ENCODE data around the gene MITF. TPM values are rescaled to one million over a fixed set of nuclear protein-coding genes. Genes with fewer than 3 reads are reported as not detected.

The MITF gene
- total RNA-seq, 1 experiment from 2014 or later = 116 TPM

- no peak for DNase-seq (ENCODE audit: low spot score)
- in situ Hi-C loops (cut with HindIII; ENCODE audit: low sequenced_read_pairs) = no loop called here
These were observed 11.3 kb downstream of the MITF start for GRCh38 chr3:69750549-69750948.

DNA sequence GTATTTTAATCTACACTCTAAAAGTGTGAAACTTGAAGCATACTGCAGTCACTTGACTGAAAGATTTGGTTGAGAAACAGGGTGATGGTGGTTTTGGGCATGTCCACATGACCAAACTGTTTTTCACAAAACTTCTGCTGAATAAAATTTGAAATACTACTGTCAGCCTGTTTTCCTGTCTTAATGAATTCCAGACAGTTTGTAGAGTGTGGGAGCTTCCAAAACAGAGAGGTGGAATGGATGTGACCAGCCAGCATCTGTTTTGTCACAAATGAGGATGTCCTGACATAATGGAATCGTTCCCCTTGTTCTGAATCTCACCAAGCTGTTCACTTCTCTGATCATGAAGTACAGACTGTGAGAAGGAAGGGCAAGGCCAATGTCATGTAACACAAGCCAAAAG lies 11.8 kb downstream of the MITF start:
- in situ Hi-C loops (cut with HindIII; ENCODE audit: low sequenced_read_pairs) = no loop called here

GRCh38 chr3:69752241-69752640 lies 13.0 kb downstream of the MITF start:
- in situ Hi-C loops (cut with HindIII; ENCODE audit: low sequenced_read_pairs) = no loop called here
- no peak for DNase-seq (ENCODE audit: low spot score)

More for the DNA sequence above, 11.8 kb downstream of the MITF start:
- no peak for DNase-seq (ENCODE audit: low spot score)

GRCh38 chr3:69753179-69753775 lies 14.0 kb downstream of the MITF start:
- in situ Hi-C loops (cut with HindIII; ENCODE audit: low sequenced_read_pairs) = no loop called here
- no peak for DNase-seq (ENCODE audit: low spot score)

DNA sequence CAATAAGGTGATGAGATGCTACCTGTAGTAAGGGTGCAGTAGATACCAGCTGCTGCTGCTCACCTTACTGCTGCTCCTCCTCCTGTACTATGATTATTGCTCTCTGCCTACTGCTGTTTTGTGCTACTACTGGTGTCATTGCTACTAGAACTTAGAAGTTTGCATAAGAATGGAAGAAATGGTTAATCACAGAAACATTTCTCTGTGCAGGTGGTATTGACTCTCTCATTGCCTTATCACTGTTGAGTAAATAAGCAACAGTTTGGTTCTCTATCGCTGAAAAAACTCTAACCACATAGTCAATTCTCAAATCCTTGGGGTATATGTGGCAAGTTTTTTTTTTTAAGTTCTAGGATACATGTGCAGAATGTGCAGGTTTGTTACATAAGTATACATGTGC lies 16.5 kb downstream of the MITF start:
- no peak for DNase-seq (ENCODE audit: low spot score)
- in situ Hi-C loops (cut with HindIII; ENCODE audit: low sequenced_read_pairs) = no loop called here

- in situ Hi-C loops (cut with HindIII; ENCODE audit: low sequenced_read_pairs) = no loop called here
- peak; percentile 78 for DNase-seq (ENCODE audit: low spot score)
These were observed 22.9 kb downstream of the MITF start for GRCh38 chr3:69761896-69762767.

DNA sequence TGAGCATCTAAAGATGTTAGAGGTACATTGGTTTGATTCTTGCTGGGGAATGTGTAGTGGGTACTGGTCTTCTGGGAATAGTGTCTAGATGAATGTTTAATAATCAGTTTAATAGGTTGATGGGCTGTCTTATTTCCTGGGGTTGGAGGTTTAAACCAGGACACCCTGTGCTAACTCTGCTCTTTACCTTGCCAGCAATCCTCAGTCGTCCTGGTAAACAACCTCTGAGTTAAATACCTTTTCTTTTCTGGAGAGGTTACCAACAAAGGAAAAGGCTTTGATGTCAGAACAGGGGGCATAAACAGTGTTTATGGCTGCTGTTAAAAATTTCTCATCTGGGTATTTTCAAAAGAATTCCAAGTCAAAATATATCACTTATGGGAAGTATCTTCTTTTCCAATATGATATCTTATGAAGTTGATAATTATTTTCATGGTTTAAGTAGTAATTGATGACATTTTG lies 23.5 kb downstream of the MITF start:
- no peak for DNase-seq (ENCODE audit: low spot score)
- in situ Hi-C loops (cut with HindIII; ENCODE audit: low sequenced_read_pairs) = no loop called here

GRCh38 chr3:69763458-69763857 lies 24.2 kb downstream of the MITF start:
- DNase-seq (ENCODE audit: low spot score) = peak; percentile 59
- in situ Hi-C loops (cut with HindIII; ENCODE audit: low sequenced_read_pairs) = no loop called here

- in situ Hi-C loops (cut with HindIII; ENCODE audit: low sequenced_read_pairs) = no loop called here
- no peak for DNase-seq (ENCODE audit: low spot score)
These were observed 25.0 kb downstream of the MITF start for GRCh38 chr3:69764121-69764741.

DNA sequence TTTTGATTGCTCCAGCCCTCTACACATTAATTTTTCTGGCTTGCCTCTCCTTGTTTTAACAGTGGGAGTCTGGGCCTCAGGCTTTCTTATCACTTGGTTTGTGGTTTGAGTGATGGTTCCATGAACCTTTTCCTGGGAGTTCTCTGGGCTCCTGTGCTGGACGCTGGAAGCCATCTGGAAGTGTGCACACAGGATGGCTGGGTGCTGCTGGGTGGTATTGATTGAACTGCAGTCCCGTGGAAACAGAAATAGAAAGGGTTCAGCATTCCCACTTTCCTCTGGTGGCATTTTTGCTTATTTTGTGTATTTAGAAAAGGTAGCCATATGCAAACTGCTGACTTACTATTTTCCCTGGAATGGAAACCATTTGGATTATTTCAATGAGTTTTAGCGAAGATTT lies 25.6 kb downstream of the MITF start:
- in situ Hi-C loops (cut with HindIII; ENCODE audit: low sequenced_read_pairs) = no loop called here
- no peak for DNase-seq (ENCODE audit: low spot score)

DNA sequence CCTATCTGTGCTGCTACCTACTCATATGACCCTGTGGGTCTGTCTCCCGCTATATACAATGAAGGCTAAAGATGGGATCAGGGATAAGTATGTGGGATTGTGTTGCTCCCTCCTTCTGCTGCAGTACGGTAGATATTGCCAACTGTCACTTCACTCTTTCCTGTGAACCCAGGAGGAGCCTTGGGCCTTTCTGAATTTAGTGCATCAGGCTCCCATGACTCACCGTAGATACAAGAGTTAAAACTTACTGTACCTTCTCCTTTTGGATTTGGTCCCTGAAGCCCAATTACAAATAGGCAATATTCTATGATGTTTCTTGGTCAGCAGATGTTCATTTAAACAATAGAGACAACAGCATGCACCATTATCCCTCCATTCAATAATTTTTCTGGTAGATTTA lies 27.4 kb downstream of the MITF start:
- no peak for DNase-seq (ENCODE audit: low spot score)
- in situ Hi-C loops (cut with HindIII; ENCODE audit: low sequenced_read_pairs) = no loop called here

GRCh38 chr3:69767571-69767970 lies 28.3 kb downstream of the MITF start:
- in situ Hi-C loops (cut with HindIII; ENCODE audit: low sequenced_read_pairs) = no loop called here
- DNase-seq (ENCODE audit: low spot score) = no peak

DNA sequence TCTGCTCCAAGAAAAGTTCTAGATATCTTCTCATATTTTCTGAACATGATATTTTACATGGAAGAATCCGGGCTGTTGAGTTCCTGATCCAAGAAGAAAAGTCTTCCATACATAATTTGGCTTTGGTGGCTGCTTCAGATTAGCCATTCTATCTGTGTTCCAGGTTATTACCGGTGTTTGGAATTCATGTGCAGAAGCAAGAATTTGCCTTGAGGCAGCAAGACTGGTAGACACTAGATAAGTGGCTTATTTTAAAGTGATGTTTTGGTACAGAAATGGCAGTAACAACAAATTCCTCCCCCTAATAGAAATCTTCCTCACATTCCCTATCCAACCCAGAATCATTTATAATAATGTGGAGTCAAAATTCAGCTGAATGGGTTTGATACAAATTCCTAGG lies 29.2 kb downstream of the MITF start:
- in situ Hi-C loops (cut with HindIII; ENCODE audit: low sequenced_read_pairs) = no loop called here
- DNase-seq (ENCODE audit: low spot score) = no peak

GRCh38 chr3:69770219-69770618 lies 31.0 kb downstream of the MITF start:
- in situ Hi-C loops (cut with HindIII; ENCODE audit: low sequenced_read_pairs) = no loop called here
- DNase-seq (ENCODE audit: low spot score) = peak; percentile 66

DNA sequence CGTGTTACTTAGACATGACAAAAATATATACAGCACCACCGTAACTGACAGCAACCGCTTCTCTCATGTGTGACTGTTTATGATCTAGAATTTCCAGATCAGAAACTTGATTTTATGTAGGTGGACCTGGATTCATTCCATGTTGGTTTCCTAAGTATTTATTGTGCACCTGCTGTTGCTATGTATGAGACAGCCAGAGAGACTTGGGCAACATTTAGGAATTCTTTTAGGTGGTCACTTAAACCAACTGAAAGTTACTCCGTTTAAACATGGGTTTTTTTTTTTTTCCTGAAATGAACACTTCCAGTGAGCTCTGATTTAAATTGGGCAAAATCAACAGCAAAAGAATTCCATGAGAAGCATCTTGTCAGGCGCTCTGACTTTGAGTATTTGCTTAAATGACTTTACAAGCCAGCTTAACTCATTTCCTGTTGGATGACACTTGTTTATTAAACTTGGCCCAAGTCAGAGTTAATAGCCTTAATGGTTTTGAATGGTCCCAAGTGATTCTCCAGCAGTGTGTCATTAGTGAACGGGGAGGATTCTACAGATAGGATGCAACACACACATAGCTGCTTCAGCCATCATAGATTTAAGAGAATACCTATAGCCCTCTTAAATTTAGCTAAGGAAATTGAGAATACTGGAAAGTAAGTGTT lies 31.8 kb downstream of the MITF start:
- peak; percentile 59 for DNase-seq (ENCODE audit: low spot score)
- in situ Hi-C loops (cut with HindIII; ENCODE audit: low sequenced_read_pairs) = no loop called here

DNA sequence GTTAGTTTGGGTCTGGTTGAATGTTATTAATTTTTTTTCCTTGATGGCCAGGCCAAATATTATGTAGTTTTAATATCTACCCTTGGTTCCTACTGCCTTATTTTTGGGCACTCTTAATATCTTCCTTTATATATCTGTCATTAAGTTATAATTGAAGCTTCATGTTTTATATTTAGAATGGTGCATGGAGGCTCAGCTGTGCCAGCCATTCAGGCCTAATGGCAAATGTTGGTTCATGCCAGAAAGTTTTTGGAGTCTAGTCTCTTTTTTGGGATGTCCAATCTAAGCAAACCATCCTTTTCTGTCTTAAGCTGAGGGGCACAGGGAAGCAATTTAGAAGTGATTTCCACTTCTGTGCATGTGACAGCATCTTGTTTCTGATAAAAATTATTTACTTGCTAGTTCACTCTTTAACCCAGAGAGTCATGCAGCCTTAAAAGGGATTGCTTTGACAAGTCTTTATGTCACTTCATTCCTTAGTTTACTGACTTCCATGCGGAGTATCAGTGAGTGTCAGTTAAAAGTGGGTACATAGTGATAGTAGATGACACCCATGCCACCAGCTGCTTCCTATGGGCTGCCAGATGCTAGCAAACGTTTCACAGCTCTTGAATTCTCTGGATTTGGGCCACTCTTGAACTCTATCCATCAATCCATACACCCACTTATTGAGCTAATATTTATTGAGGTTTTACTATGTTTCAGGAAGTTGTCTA lies 33.0 kb downstream of the MITF start:
- in situ Hi-C loops (cut with HindIII; ENCODE audit: low sequenced_read_pairs) = no loop called here
- DNase-seq (ENCODE audit: low spot score) = no peak

GRCh38 chr3:69774029-69774428 lies 34.8 kb downstream of the MITF start:
- in situ Hi-C loops (cut with HindIII; ENCODE audit: low sequenced_read_pairs) = no loop called here
- DNase-seq (ENCODE audit: low spot score) = no peak

DNA sequence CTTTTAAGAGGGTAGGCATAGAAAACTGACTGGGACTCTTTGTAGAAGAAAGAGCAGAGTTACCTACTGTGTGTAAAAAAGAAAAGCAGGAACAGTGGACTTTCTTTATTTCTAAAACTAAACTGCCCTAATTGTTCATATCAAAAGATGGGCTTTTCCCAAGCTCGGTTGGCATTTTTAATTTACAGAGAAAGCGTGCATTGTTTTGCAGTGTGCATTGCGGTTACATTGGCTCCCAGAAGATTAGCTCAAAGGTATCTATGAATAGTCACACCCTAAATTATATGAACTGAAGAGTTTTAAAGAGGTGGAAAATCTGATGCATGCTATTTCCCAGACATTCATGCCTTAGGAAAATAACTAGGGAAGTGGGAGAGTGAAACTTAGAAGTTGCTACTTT lies 36.5 kb downstream of the MITF start:
- DNase-seq (ENCODE audit: low spot score) = no peak
- in situ Hi-C loops (cut with HindIII; ENCODE audit: low sequenced_read_pairs) = no loop called here

DNA sequence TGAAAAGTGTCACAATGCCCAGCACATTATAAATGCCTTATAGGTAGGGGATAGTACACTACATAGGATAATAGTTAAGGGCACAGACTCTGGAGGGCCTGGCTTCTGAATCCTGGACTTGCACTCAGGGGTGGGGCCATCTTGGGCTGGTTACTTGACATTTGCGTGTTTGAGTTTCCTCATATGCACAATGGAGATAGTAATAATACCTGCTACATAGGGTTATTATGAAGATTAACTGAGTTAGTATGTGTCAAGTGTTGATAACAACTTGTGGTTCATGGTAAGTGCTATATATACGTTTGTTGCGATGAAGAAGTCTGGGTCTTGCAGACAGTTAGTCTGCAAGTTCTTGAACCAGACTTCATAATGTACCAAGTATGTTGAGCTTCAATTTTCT lies 37.0 kb downstream of the MITF start:
- in situ Hi-C loops (cut with HindIII; ENCODE audit: low sequenced_read_pairs) = no loop called here
- no peak for DNase-seq (ENCODE audit: low spot score)

All from G401 (cell line).